H9 (cell line): ENCODE results near the gene KIF27. TPM values are rescaled to one million over a fixed set of nuclear protein-coding genes. Genes with fewer than 3 reads are reported as not detected.

ENCODE experiments used
- DNase-seq: peaks from one replicate; pipeline ENCODE4 v3.0.0-alpha.2; 2017
- H2AFZ ChIP-seq: one replicate; pipeline ENCODE4 v1.6.1; 2013; ENCODE audit warnings: mild to moderate bottlenecking, low read length, control low read depth, moderate library complexity
- H2AK5ac ChIP-seq: 2 replicates; pipeline ENCODE4 v1.6.1; 2013; ENCODE audit warnings: low read length, control low read depth, mixed read lengths; ENCODE audit not compliant: insufficient read length
- H2BK120ac ChIP-seq: one replicate; pipeline ENCODE4 v1.6.1; 2013; ENCODE audit warnings: low read depth, mild to moderate bottlenecking, low read length, control low read depth, inconsistent platforms; ENCODE audit not compliant: poor library complexity, severe bottlenecking
- H2BK12ac ChIP-seq: 2 replicates; pipeline ENCODE4 v1.6.1; 2013; ENCODE audit warnings: low read length, control low read depth, mixed read lengths, low read depth; ENCODE audit not compliant: insufficient read length
- H2BK15ac ChIP-seq: 2 replicates; pipeline ENCODE4 v1.6.1; 2013; ENCODE audit warnings: low read depth, low read length, control low read depth
- H2BK20ac ChIP-seq: one replicate; pipeline ENCODE4 v1.6.1; 2013; ENCODE audit warnings: low read depth, mild to moderate bottlenecking, low read length, control low read depth, inconsistent platforms; ENCODE audit not compliant: poor library complexity, severe bottlenecking
- H2BK5ac ChIP-seq: 2 replicates; pipeline ENCODE4 v1.6.1; 2013; ENCODE audit warnings: low read length, control low read depth, mixed read lengths; ENCODE audit not compliant: insufficient read length
- H3K14ac ChIP-seq: 2 replicates; pipeline ENCODE4 v1.6.1; 2013; ENCODE audit warnings: low read length, control low read depth; ENCODE audit not compliant: insufficient read depth
- H3K18ac ChIP-seq: 2 replicates; pipeline ENCODE4 v1.6.1; 2013; ENCODE audit warnings: low read depth, mild to moderate bottlenecking, mixed read lengths, low read length, control low read depth; ENCODE audit not compliant: insufficient read length
- H3K23ac ChIP-seq: 2 replicates; pipeline ENCODE4 v1.6.1; 2013; ENCODE audit warnings: low read length, control low read depth, mixed read lengths, low read depth; ENCODE audit not compliant: insufficient read length
- H3K23me2 ChIP-seq: 2 replicates; pipeline ENCODE4 v1.6.1; 2013; ENCODE audit warnings: low read depth, mild to moderate bottlenecking, mixed read lengths, low read length, control low read depth; ENCODE audit not compliant: insufficient read length, poor library complexity, severe bottlenecking
- H3K27ac ChIP-seq: 2 replicates; pipeline ENCODE4 v1.5.1; 2013; ENCODE audit warnings: low read length, control low read depth, mixed read lengths, low read depth; ENCODE audit not compliant: insufficient read length
- H3K27me3 ChIP-seq: 2 replicates; pipeline ENCODE4 v1.6.1; 2013; ENCODE audit warnings: low read length, control low read depth, inconsistent platforms; ENCODE audit not compliant: insufficient read depth
- H3K4ac ChIP-seq: 2 replicates; pipeline ENCODE4 v1.6.1; 2013; ENCODE audit warnings: low read depth, mild to moderate bottlenecking, control low read depth, inconsistent platforms, low read length, moderate library complexity
- H3K4me1 ChIP-seq: 2 replicates; pipeline ENCODE4 v1.6.1; 2013; ENCODE audit warnings: low read length, control low read depth, inconsistent platforms; ENCODE audit not compliant: insufficient read depth
- H3K4me2 ChIP-seq: 2 replicates; pipeline ENCODE4 v1.6.1; 2013; ENCODE audit warnings: low read length, control low read depth, mixed read lengths; ENCODE audit not compliant: insufficient read length, insufficient read depth
- H3K56ac ChIP-seq: 2 replicates; pipeline ENCODE4 v1.6.1; 2013; ENCODE audit warnings: low read depth, mild to moderate bottlenecking, mixed read lengths, low read length, control low read depth; ENCODE audit not compliant: insufficient read length
- H3K79me1 ChIP-seq: 2 replicates; pipeline ENCODE4 v1.6.1; 2013; ENCODE audit warnings: low read depth, mild to moderate bottlenecking, moderate library complexity, low read length, control low read depth, inconsistent platforms; ENCODE audit not compliant: insufficient read depth, poor library complexity, severe bottlenecking
- H3K79me2 ChIP-seq: 2 replicates; pipeline ENCODE4 v1.6.1; 2013; ENCODE audit warnings: low read length, control low read depth, inconsistent platforms; ENCODE audit not compliant: insufficient read depth
- H3K9ac ChIP-seq: 2 replicates; pipeline ENCODE4 v1.6.1; 2013; ENCODE audit warnings: low read length, control low read depth, mixed read lengths; ENCODE audit not compliant: insufficient read length; ENCODE audit errors: extremely low read depth
- H3K9me3 ChIP-seq: one replicate; pipeline ENCODE4 v1.6.1; 2013; ENCODE audit warnings: low read depth, low read length, inconsistent platforms; ENCODE audit not compliant: control insufficient read depth
- H3T11ph ChIP-seq: one replicate; pipeline ENCODE4 v1.6.1; 2013; ENCODE audit warnings: mild to moderate bottlenecking, low read length, control low read depth, inconsistent platforms
- H4K20me1 ChIP-seq: one replicate; pipeline ENCODE4 v1.6.1; 2013; ENCODE audit not compliant: control insufficient read depth, insufficient read length, insufficient read depth
- H4K5ac ChIP-seq: 2 replicates; pipeline ENCODE4 v1.6.1; 2013; ENCODE audit warnings: low read depth, mild to moderate bottlenecking, mixed read lengths, low read length, control low read depth; ENCODE audit not compliant: insufficient read length
- H4K8ac ChIP-seq: replicated peaks from 2 replicates; pipeline ENCODE4 v1.6.1; 2013; ENCODE audit warnings: low read length, control low read depth, mixed read lengths, low read depth; ENCODE audit not compliant: insufficient read length
- H4K91ac ChIP-seq: 2 replicates; pipeline ENCODE4 v1.6.1; 2013; ENCODE audit warnings: low read depth, mild to moderate bottlenecking, moderate library complexity, mixed read lengths, low read length, control low read depth; ENCODE audit not compliant: insufficient read length
- H3K27ac Mint-ChIP-seq, 3 experiments: 2 replicates in 2 of 3; 3 replicates in 1 of 3; pipeline ENCODE4 v1.8.0; 2020 to 2021; ENCODE audit warnings: mixed read lengths in 3 of 3, mild to moderate bottlenecking in 1 of 3, moderate library complexity in 1 of 3
- H3K27me3 Mint-ChIP-seq: 2 replicates; pipeline ENCODE4 v1.8.0; 2021; ENCODE audit warnings: low read depth, mild to moderate bottlenecking, moderate library complexity, mixed read lengths
- H3K36me3 Mint-ChIP-seq, 3 experiments: 2 replicates in 2 of 3; 3 replicates in 1 of 3; pipeline ENCODE4 v1.8.0; 2020 to 2021; ENCODE audit warnings: low read depth in 3 of 3, mixed read lengths in 3 of 3; ENCODE audit not compliant: insufficient read depth in 1 of 3
- H3K4me1 Mint-ChIP-seq, 2 experiments: 2 replicates each; pipeline ENCODE4 v1.8.0; 2020; ENCODE audit warnings: mixed read lengths in 2 of 2
- H3K4me3 Mint-ChIP-seq, 2 experiments: 2 replicates in 1 of 2; 3 replicates in 1 of 2; pipeline ENCODE4 v1.8.0; 2020 to 2021; ENCODE audit warnings: mild to moderate bottlenecking in 2 of 2, mixed read lengths in 2 of 2, moderate library complexity in 1 of 2
- H3K9me3 Mint-ChIP-seq, 2 experiments: 2 replicates in 1 of 2; 3 replicates in 1 of 2; pipeline ENCODE4 v1.8.0; 2020; ENCODE audit warnings: mild to moderate bottlenecking in 2 of 2, mixed read lengths in 2 of 2, moderate library complexity in 1 of 2
- WGBS: extraction: QIAGEN DNeasy Blood & Tissue Kit; methylation state at CpG from one replicate; pipeline ENCODE4 v1.1.7; 2013; ENCODE audit warnings: missing lambda C conversion rate, low lambda C conversion rate, mixed read lengths; ENCODE audit not compliant: insufficient read length; ENCODE audit errors: extremely low coverage; 5-methylcytosine and 5-hydroxymethylcytosine counted together
- total RNA-seq: library from RNA; stranded (reverse); gene quantifications from 2 replicates; pipeline ENCODE4 v1.2.1, GENCODE V29; 2021
- TF ChIP-seq, protein P1 (sequence below): fragments of 200-600 bp; sonication (generic); conservative IDR thresholded peaks from 3 replicates; pipeline ENCODE4 v1.8.0; 2021; ENCODE audit warnings: antibody characterized with exemption, mild to moderate bottlenecking

The KIF27 gene
- total RNA-seq, 1 experiment from 2014 or later, result 2.9 TPM

DNA sequence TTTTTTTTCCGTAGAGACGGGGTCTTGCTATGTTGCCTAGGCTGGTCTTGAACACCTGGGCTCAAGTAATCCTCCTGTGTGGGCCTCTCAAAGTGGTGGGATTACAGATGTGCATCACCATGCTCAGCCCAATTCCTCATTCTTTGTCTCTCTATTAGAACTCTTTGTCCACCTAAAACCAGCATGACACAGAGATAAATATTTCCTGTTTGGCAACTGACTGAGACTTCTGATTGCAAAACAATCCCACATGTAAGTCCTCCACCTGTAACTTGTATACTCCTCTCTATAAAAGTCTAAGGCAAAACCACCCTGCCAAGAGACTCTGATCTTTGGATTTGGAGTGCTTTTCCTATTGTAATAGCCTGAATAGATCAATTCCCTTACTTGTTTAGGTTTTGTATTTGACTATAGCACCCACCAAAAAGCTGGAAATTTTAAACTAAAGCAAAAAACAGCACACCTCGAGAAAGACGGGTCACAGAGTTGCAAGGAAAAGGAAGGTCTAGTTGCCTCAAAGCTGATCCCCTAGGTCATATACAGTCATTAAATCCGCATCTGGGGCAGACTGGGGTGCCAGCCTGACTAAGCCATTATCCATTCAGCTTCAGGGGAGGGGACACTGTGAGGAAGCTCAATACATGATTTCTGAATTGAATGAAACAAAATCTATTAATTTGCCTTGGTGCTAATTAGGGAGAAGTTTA is 13.5 kb upstream of the KIF27 start:
- TF ChIP-seq, protein P1, sequence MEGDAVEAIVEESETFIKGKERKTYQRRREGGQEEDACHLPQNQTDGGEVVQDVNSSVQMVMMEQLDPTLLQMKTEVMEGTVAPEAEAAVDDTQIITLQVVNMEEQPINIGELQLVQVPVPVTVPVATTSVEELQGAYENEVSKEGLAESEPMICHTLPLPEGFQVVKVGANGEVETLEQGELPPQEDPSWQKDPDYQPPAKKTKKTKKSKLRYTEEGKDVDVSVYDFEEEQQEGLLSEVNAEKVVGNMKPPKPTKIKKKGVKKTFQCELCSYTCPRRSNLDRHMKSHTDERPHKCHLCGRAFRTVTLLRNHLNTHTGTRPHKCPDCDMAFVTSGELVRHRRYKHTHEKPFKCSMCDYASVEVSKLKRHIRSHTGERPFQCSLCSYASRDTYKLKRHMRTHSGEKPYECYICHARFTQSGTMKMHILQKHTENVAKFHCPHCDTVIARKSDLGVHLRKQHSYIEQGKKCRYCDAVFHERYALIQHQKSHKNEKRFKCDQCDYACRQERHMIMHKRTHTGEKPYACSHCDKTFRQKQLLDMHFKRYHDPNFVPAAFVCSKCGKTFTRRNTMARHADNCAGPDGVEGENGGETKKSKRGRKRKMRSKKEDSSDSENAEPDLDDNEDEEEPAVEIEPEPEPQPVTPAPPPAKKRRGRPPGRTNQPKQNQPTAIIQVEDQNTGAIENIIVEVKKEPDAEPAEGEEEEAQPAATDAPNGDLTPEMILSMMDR, result no peak
- H3K4me2 ChIP-seq, result no peak overlapping the region
- H2BK20ac ChIP-seq, result no peak overlapping the region
- no peak overlapping the region for H4K8ac ChIP-seq
- H3T11ph ChIP-seq, result no peak overlapping the region
- no peak overlapping the region for H3K18ac ChIP-seq
- Mint-ChIP-seq H3K4me1 (peaks cover 12 to 19% of the 10 kb centered on the region in 2 experiments), H3K4me3 (no peak overlapping the region), H3K27me3 (no peaks in the 10 kb centered on the region), H3K36me3 (no peaks in the 10 kb centered on the region; a peak in 1 of 7 replicates), H3K27ac (0 out of 7 replicates have a peak overlapping the region, but pooled peaks of 1 of the 3 experiments have one; percentile 28), H3K9me3 (no peaks in the 10 kb centered on the region)
- no peak overlapping the region for H2AK5ac ChIP-seq
- H3K4ac ChIP-seq, result no peak overlapping the region
- H3K4me1 ChIP-seq, result no peaks in the 10 kb centered on the region
- H3K9me3 ChIP-seq, result no peaks in the 10 kb centered on the region
- no peak for DNase-seq
- H3K56ac ChIP-seq, result no peak overlapping the region
- H3K23ac ChIP-seq, result no peak overlapping the region
- no peak overlapping the region for H2AFZ ChIP-seq
- H3K23me2 ChIP-seq, result no peaks in the 10 kb centered on the region
- no peak overlapping the region for H2BK5ac ChIP-seq
- no peak overlapping the region for H3K14ac ChIP-seq
- H3K79me1 ChIP-seq, result no peaks in the 10 kb centered on the region
- H2BK12ac ChIP-seq, result no peak overlapping the region
- H3K9ac ChIP-seq, result no peak overlapping the region
- no peak overlapping the region for H2BK15ac ChIP-seq
- no CpG with 5 or more reads among the region's 5 CpGs for WGBS
- H4K20me1 ChIP-seq, result no peaks in the 10 kb centered on the region
- no peak overlapping the region for H4K5ac ChIP-seq
- H3K79me2 ChIP-seq, result no peaks in the 10 kb centered on the region
- H2BK120ac ChIP-seq, result no peak overlapping the region
- H4K91ac ChIP-seq, result no peak overlapping the region
- H3K27me3 ChIP-seq, result no peaks in the 10 kb centered on the region
- H3K27ac ChIP-seq, result no peak overlapping the region
